HepG2 (cell line): ENCODE measurements around the gene MOK. TPM values are rescaled to one million over a fixed set of nuclear protein-coding genes. Genes with fewer than 3 reads are reported as not detected.

Source experiments
- ASH2L ChIP-seq: fragments of 300-600, 200-600 bp; sonication (generic); IDR thresholded peaks from 2 replicates; pipeline ENCODE4 v1.7.0; 2017; ENCODE audit warnings: low read depth, mild to moderate bottlenecking, moderate library complexity, mixed read lengths, low read length; ENCODE audit not compliant: insufficient read length
- FOXP1 ChIP-seq, 2 experiments: fragments of 450-650 bp in 1 of 2; IDR thresholded peaks; 2 replicates each; pipeline ENCODE4 v1.6.1; 2017 to 2018; ENCODE audit warnings: antibody characterized with exemption in 1 of 2
- GATAD2A ChIP-seq: IDR thresholded peaks from 2 replicates; pipeline ENCODE4 v1.6.1; 2016
- MED1 ChIP-seq: sonication (generic); formaldehyde crosslinking; IDR thresholded peaks from 2 replicates; pipeline ENCODE4 v1.4.0; 2020; ENCODE audit warnings: missing genetic modification reagents
- NCOA2 ChIP-seq: sonication (generic); formaldehyde crosslinking; IDR thresholded peaks from 2 replicates; pipeline ENCODE4 v1.8.0; 2022; ENCODE audit warnings: inconsistent platforms
- RBM22 ChIP-seq: fragments of 200-400 bp; formaldehyde crosslinking; optimal IDR thresholded peaks from 2 replicates; pipeline ENCODE3; 2017; ENCODE audit warnings: mild to moderate bottlenecking, low read length, moderate library complexity
- TAF15 ChIP-seq: fragments of 200-400 bp; formaldehyde crosslinking; IDR thresholded peaks from one replicate; pipeline ENCODE4 v1.6.1; 2018; ENCODE audit warnings: mild to moderate bottlenecking, low read depth, low read length; ENCODE audit not compliant: poor library complexity, severe bottlenecking
- ZFP1 ChIP-seq: IDR thresholded peaks from 2 replicates; pipeline ENCODE4 v1.6.1; 2016
- ZMYM2 ChIP-seq: sonication (generic); formaldehyde crosslinking; IDR thresholded peaks from 2 replicates; pipeline ENCODE4 v1.8.0; 2022; ENCODE audit warnings: mild to moderate bottlenecking, missing genetic modification reagents
- ZNF644 ChIP-seq: IDR thresholded peaks from 2 replicates; pipeline ENCODE4 v1.6.1; 2016; ENCODE audit warnings: low read depth
- ZNF761 ChIP-seq: sonication (generic); formaldehyde crosslinking; conservative IDR thresholded peaks from 2 replicates; pipeline ENCODE4 v1.4.0; 2020; ENCODE audit warnings: mild to moderate bottlenecking, missing genetic modification reagents
- ZNF781 ChIP-seq: sonication (generic); formaldehyde crosslinking; IDR thresholded peaks from 2 replicates; pipeline ENCODE4 v1.5.1; 2020; ENCODE audit warnings: borderline replicate concordance, mild to moderate bottlenecking, missing genetic modification reagents; ENCODE audit errors: not compliant biosample characterization
- ZSCAN21 ChIP-seq: sonication (generic); formaldehyde crosslinking; IDR thresholded peaks from 2 replicates; pipeline ENCODE4 v1.8.0; 2022; ENCODE audit warnings: mild to moderate bottlenecking, missing genetic modification reagents, moderate library complexity, borderline replicate concordance
- polyA plus RNA-seq, 8 experiments: library from polyadenylated mRNA; depleted of rRNA in 3 of 8; stranded (reverse) in 7 of 8; unstranded in 1 of 8; fragments of >200 nt; fragmentation: Illumina TruSeq in 4 of 8; extraction: Trizol in 4 of 8; gene quantifications; 2 replicates each; pipeline versions ENCODE4 v1.2.1 to v1.2.3, GENCODE V29; 2011 to 2016; ENCODE audit warnings: low read depth in 4 of 8, missing spikeins in 1 of 8, mixed read lengths in 1 of 8; ENCODE audit not compliant: insufficient read depth in 1 of 8
- total RNA-seq, 5 experiments: library from RNA; depleted of rRNA; stranded (reverse); fragments of >200 nt; fragmentation: Illumina TruSeq; extraction: Trizol; gene quantifications; 2 replicates each; pipeline ENCODE4 v1.2.3, GENCODE V29; 2016; ENCODE audit warnings: low read depth in 1 of 5
- TF ChIP-seq, protein P1 (sequence below): sonication (generic); formaldehyde crosslinking; IDR thresholded peaks from 2 replicates; pipeline ENCODE4 v1.4.0; 2020; ENCODE audit warnings: missing genetic modification reagents
- TF ChIP-seq, protein P2 (sequence below): IDR thresholded peaks from 2 replicates; pipeline ENCODE4 v1.6.1; 2012; ENCODE audit warnings: inconsistent platforms
- TF ChIP-seq, protein P3 (sequence below): sonication (generic); formaldehyde crosslinking; conservative IDR thresholded peaks from 2 replicates; pipeline ENCODE4 v1.4.0; 2020; ENCODE audit warnings: mild to moderate bottlenecking, missing genetic modification reagents, moderate library complexity
- TF ChIP-seq, protein P4 (sequence below): sonication (generic); formaldehyde crosslinking; IDR thresholded peaks from 2 replicates; pipeline ENCODE4 v1.8.0; 2022; ENCODE audit warnings: missing genetic modification reagents, mild to moderate bottlenecking, borderline replicate concordance
- TF ChIP-seq, protein P5 (sequence below), 2 experiments: sonication (generic) in 1 of 2; formaldehyde crosslinking in 1 of 2; IDR thresholded peaks; 2 replicates each; pipeline versions ENCODE4 v1.4.0 to v1.6.1; 2018 to 2020; ENCODE audit warnings: missing genetic modification reagents in 2 of 2, borderline replicate concordance in 1 of 2, low read depth in 1 of 2, mild to moderate bottlenecking in 1 of 2, missing biosample characterization in 1 of 2

The MOK gene
- total and polyA plus RNA-seq, 2 of the 13 experiments (the other 11 are each of a cell fraction or from before 2014, with no cell fraction given): 15.3 to 16.9 TPM

DNA sequence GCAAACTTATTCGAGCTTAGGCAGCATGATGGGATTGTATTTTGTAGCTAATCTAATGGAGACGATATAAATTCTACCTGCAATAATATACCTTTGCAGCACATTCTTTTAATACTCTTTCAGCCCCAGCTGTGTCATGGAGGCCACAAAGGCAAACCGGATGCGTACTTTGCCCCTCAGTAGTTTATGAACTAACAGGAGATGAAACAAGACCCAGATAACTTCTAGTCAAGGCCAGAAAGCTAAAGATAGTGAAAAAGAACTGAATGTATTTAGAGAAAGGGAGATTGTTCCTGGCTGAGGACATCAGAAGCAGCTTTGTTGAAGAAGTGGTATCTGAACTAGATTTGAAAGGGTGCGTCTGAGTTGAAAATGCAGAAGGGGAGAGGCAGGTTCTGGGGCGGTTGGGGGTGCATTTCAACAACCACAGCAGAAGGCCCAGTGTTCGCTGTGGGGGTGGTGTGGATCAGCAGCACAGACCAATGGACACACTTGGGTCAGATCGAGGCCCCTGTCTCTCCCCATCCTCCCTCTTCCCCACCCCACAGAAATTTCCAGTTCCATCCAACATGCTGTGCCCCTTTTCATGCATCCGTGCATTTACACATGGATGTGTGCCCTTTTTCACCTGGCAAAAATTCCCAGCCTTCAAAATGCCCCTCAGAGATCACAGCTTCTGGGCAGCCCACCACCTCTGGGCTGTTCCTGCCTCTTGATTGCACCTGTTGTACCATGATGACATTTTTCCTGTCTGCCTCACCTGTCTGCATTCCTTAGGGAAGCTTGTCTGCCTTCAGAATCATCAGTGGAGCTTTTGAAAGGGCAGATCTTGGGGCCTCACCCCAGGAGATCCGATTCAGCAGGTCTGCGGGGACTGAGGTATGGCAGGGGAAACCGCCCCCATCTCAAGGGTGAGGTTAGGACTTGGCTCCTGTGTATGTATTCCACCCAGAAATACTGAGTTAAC is 16.8 kb upstream of the MOK start (continued):
- TF ChIP-seq, protein P1, sequence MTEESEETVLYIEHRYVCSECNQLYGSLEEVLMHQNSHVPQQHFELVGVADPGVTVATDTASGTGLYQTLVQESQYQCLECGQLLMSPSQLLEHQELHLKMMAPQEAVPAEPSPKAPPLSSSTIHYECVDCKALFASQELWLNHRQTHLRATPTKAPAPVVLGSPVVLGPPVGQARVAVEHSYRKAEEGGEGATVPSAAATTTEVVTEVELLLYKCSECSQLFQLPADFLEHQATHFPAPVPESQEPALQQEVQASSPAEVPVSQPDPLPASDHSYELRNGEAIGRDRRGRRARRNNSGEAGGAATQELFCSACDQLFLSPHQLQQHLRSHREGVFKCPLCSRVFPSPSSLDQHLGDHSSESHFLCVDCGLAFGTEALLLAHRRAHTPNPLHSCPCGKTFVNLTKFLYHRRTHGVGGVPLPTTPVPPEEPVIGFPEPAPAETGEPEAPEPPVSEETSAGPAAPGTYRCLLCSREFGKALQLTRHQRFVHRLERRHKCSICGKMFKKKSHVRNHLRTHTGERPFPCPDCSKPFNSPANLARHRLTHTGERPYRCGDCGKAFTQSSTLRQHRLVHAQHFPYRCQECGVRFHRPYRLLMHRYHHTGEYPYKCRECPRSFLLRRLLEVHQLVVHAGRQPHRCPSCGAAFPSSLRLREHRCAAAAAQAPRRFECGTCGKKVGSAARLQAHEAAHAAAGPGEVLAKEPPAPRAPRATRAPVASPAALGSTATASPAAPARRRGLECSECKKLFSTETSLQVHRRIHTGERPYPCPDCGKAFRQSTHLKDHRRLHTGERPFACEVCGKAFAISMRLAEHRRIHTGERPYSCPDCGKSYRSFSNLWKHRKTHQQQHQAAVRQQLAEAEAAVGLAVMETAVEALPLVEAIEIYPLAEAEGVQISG (CRISPR knock-in tag): no peak
- TF ChIP-seq, protein P2, sequence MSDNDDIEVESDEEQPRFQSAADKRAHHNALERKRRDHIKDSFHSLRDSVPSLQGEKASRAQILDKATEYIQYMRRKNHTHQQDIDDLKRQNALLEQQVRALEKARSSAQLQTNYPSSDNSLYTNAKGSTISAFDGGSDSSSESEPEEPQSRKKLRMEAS: peak; percentile 55
- TF ChIP-seq, protein P3, sequence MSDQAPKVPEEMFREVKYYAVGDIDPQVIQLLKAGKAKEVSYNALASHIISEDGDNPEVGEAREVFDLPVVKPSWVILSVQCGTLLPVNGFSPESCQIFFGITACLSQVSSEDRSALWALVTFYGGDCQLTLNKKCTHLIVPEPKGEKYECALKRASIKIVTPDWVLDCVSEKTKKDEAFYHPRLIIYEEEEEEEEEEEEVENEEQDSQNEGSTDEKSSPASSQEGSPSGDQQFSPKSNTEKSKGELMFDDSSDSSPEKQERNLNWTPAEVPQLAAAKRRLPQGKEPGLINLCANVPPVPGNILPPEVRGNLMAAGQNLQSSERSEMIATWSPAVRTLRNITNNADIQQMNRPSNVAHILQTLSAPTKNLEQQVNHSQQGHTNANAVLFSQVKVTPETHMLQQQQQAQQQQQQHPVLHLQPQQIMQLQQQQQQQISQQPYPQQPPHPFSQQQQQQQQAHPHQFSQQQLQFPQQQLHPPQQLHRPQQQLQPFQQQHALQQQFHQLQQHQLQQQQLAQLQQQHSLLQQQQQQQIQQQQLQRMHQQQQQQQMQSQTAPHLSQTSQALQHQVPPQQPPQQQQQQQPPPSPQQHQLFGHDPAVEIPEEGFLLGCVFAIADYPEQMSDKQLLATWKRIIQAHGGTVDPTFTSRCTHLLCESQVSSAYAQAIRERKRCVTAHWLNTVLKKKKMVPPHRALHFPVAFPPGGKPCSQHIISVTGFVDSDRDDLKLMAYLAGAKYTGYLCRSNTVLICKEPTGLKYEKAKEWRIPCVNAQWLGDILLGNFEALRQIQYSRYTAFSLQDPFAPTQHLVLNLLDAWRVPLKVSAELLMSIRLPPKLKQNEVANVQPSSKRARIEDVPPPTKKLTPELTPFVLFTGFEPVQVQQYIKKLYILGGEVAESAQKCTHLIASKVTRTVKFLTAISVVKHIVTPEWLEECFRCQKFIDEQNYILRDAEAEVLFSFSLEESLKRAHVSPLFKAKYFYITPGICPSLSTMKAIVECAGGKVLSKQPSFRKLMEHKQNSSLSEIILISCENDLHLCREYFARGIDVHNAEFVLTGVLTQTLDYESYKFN (CRISPR knock-in tag): peak; percentile 95
- peak; percentile 45; the same call in 1 of the 2 replicates for TF ChIP-seq ZMYM2 (CRISPR knock-in tag)
- peak; percentile 48; the same call in 1 of the 2 replicates for TF ChIP-seq MED1 (CRISPR knock-in tag)
- peak; percentile 85 for TF ChIP-seq ASH2L
- peak; percentile 50; the same call in 1 of the 2 replicates for TF ChIP-seq ZSCAN21 (CRISPR knock-in tag)
- peak; percentile 61; the same call in 1 of the 2 replicates for TF ChIP-seq ZNF644 (CRISPR knock-in tag)
- TF ChIP-seq NCOA2: peak; percentile 84
- TF ChIP-seq TAF15: no peak
- TF ChIP-seq GATAD2A: peak; percentile 69; the same call in 1 of the 2 replicates
- TF ChIP-seq ZNF761 (CRISPR knock-in tag): no peak
- no peak for TF ChIP-seq FOXP1 (IDR thresholded peaks at IDR 0.05)
- TF ChIP-seq FOXP1 (CRISPR knock-in tag; IDR thresholded peaks at IDR 0.05): peak; percentile 34; the same call in 1 of the 2 replicates
- 0 out of 2 replicates have a peak, but pooled peaks have one; percentile 34 for TF ChIP-seq ZFP1 (CRISPR knock-in tag)
- no peak for TF ChIP-seq RBM22
- TF ChIP-seq, protein P4, sequence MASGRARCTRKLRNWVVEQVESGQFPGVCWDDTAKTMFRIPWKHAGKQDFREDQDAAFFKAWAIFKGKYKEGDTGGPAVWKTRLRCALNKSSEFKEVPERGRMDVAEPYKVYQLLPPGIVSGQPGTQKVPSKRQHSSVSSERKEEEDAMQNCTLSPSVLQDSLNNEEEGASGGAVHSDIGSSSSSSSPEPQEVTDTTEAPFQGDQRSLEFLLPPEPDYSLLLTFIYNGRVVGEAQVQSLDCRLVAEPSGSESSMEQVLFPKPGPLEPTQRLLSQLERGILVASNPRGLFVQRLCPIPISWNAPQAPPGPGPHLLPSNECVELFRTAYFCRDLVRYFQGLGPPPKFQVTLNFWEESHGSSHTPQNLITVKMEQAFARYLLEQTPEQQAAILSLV (CRISPR knock-in tag): 0 out of 2 replicates have a peak, but pooled peaks have one; percentile 62
- TF ChIP-seq, protein P5, sequence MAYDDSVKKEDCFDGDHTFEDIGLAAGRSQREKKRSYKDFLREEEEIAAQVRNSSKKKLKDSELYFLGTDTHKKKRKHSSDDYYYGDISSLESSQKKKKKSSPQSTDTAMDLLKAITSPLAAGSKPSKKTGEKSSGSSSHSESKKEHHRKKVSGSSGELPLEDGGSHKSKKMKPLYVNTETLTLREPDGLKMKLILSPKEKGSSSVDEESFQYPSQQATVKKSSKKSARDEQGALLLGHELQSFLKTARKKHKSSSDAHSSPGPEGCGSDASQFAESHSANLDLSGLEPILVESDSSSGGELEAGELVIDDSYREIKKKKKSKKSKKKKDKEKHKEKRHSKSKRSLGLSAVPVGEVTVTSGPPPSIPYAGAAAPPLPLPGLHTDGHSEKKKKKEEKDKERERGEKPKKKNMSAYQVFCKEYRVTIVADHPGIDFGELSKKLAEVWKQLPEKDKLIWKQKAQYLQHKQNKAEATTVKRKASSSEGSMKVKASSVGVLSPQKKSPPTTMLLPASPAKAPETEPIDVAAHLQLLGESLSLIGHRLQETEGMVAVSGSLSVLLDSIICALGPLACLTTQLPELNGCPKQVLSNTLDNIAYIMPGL (CRISPR knock-in tag; IDR thresholded peaks at IDR 0.05; ENCODE audit: borderline replicate concordance in 1 of 2, low read depth in 1 of 2): peak in 1 of 2 experiments; percentile 17; a peak in 2 of 4 replicates
- TF ChIP-seq ZNF781 (CRISPR knock-in tag): peak; percentile 50
